Common myeloid progenitor, CD34-positive (primary cell): ENCODE data around the gene MPV17L.
"Not testable (repeated sequence)": the region's sequence is repeated elsewhere in the genome, so short reads cannot be mapped to it uniquely, and the experiment has no call there.

ENCODE experiments used
- CTCF ChIA-PET: fragments of 350-600 bp; sonication (Branson Sonifier 250); formaldehyde crosslinking; loops from one replicate; lab custom pipeline; 2021; ENCODE audit warnings: antibody characterized with exemption; lab: Charles Lee
- POLR2A ChIA-PET: fragments of 350-600 bp; sonication (Branson Sonifier 250); formaldehyde crosslinking; loops from one replicate; lab custom pipeline; 2021; ENCODE audit warnings: antibody characterized with exemption; lab: Charles Lee
- DNase-seq, 3 donors: peaks; one replicate each; pipeline versions ENCODE4 v3.0.0 to v3.0.0-alpha.2; 2013
- H3K27ac ChIP-seq, 2 experiments: 1 replicate in 1 of 2; 2 replicates in 1 of 2; pipeline ENCODE4 v1.7.0; 2013; ENCODE audit warnings: inconsistent platforms in 2 of 2, low read length in 2 of 2, mild to moderate bottlenecking in 2 of 2, low read depth in 1 of 2, moderate library complexity in 1 of 2; ENCODE audit not compliant: severe bottlenecking in 2 of 2, insufficient read depth in 1 of 2, poor library complexity in 1 of 2
- H3K27me3 ChIP-seq, 5 experiments: replicated peaks in 2 of 5; 1 replicate in 3 of 5; 2 replicates in 2 of 5; pipeline versions ENCODE4 v1.6.1 to v1.7.0; 2013; ENCODE audit warnings: low read length in 4 of 5, mild to moderate bottlenecking in 2 of 5, moderate library complexity in 2 of 5, inconsistent platforms in 1 of 5; ENCODE audit not compliant: insufficient read depth in 5 of 5, control insufficient read depth in 4 of 5
- H3K36me3 ChIP-seq, 4 experiments: 1 replicate in 2 of 4; 2 replicates in 2 of 4; pipeline versions ENCODE4 v1.6.1 to v1.7.0; 2013; ENCODE audit warnings: low read length in 3 of 4, control low read depth in 1 of 4, mild to moderate bottlenecking in 1 of 4; ENCODE audit not compliant: control insufficient read depth in 4 of 4, insufficient read depth in 4 of 4
- H3K4me1 ChIP-seq, 4 experiments: 1 replicate in 3 of 4; 2 replicates in 1 of 4; pipeline versions ENCODE4 v1.6.1 to v1.7.1; 2013; ENCODE audit warnings: low read length in 3 of 4, mild to moderate bottlenecking in 3 of 4, control low read depth in 1 of 4, inconsistent platforms in 1 of 4, moderate library complexity in 1 of 4; ENCODE audit not compliant: control insufficient read depth in 4 of 4, insufficient read depth in 4 of 4; ENCODE audit errors: control extremely low read depth in 1 of 4
- H3K4me3 ChIP-seq, 7 experiments: 1 replicate in 4 of 7; 2 replicates in 3 of 7; pipeline versions ENCODE4 v1.5.1 to v1.7.0; 2013; ENCODE audit warnings: mild to moderate bottlenecking in 7 of 7, low read length in 6 of 7, moderate library complexity in 6 of 7, inconsistent platforms in 2 of 7, low read depth in 2 of 7, control low read depth in 1 of 7; ENCODE audit not compliant: insufficient read depth in 4 of 7, control insufficient read depth in 1 of 7; ENCODE audit errors: extremely low read depth in 1 of 7
- H3K9me3 ChIP-seq, 5 experiments: 1 replicate in 4 of 5; 2 replicates in 1 of 5; pipeline versions ENCODE4 v1.6.1 to v1.7.1; 2013; ENCODE audit warnings: low read length in 4 of 5, mild to moderate bottlenecking in 2 of 5, inconsistent platforms in 1 of 5, low read depth in 1 of 5, moderate library complexity in 1 of 5; ENCODE audit not compliant: control insufficient read depth in 4 of 5, insufficient read depth in 2 of 5; ENCODE audit errors: control extremely low read depth in 1 of 5
- WGBS: methylation state at CpG from one replicate; pipeline ENCODE4 v1.1.5; 2013; ENCODE audit not compliant: insufficient coverage; 5-methylcytosine and 5-hydroxymethylcytosine counted together

MPV17L gene

GRCh38 chr16:15435216-15435864 is 39.8 kb downstream of the MPV17L start:
- H3K4me1 ChIP-seq, result peaks cover 0 to 12% (median 7%) of the 10 kb centered on the region in 4 experiments
- peak in 2 of 3 donors; percentile 9 to 17 for DNase-seq
- no peaks in the 10 kb centered on the region for H3K9me3 ChIP-seq
- H3K27ac ChIP-seq, result no peak overlapping the region
- peaks cover 2 to 17% (median 13%) of the 10 kb centered on the region in 5 experiments for H3K27me3 ChIP-seq
- CTCF ChIA-PET, result no interaction called here
- H3K4me3 ChIP-seq, result peak overlapping the region; percentile 51 to 93 (median 75)
- no peaks in the 10 kb centered on the region for H3K36me3 ChIP-seq
- 22% methylated on average over 14 of the region's 22 CpGs for WGBS
- POLR2A ChIA-PET, result interaction anchor here (0.6 kb wide), 1 partner anchor 18 kb away, joined by 3 read pairs; no protein-coding TSS in a partner anchor

GRCh38 chr16:15439102-15439501 is 43.5 kb downstream of the MPV17L start:
- no peak overlapping the region for H3K4me3 ChIP-seq
- no peak for DNase-seq
- H3K36me3 ChIP-seq, result no peaks in the 10 kb centered on the region
- H3K27ac ChIP-seq, result no peak overlapping the region
- peaks cover 2 to 12% (median 10%) of the 10 kb centered on the region in 5 experiments for H3K27me3 ChIP-seq
- 83% methylated on average over 4 of the region's 4 CpGs for WGBS
- H3K4me1 ChIP-seq, result peaks cover 0 to 10% (median 7%) of the 10 kb centered on the region in 4 experiments
- H3K9me3 ChIP-seq, result no peaks in the 10 kb centered on the region
- POLR2A ChIA-PET, result no interaction called here
- CTCF ChIA-PET, result no interaction called here

GRCh38 chr16:15439521-15439920 is 44.0 kb downstream of the MPV17L start:
- Histone ChIP-seq H3K9me3 (no peaks in the 10 kb centered on the region), H3K27ac (no peak overlapping the region), H3K4me1 (peaks cover 0 to 10% (median 7%) of the 10 kb centered on the region in 4 experiments), H3K36me3 (no peaks in the 10 kb centered on the region), H3K4me3 (no peak overlapping the region), H3K27me3 (peaks cover 2 to 11% (median 9%) of the 10 kb centered on the region in 5 experiments)
- ChIA-PET CTCF (no interaction called here), POLR2A (no interaction called here)
- 100% methylated on average over 3 of the region's 4 CpGs for WGBS
- no peak for DNase-seq

- H3K27me3 ChIP-seq, result peaks cover 0 to 2% (median 0%) of the 10 kb centered on the region in 5 experiments
- H3K9me3 ChIP-seq, result peaks cover 0 to 6% (median 1%) of the 10 kb centered on the region in 5 experiments
- no peak for DNase-seq
- H3K4me1 ChIP-seq, result no peaks in the 10 kb centered on the region
- ChIA-PET POLR2A (no interaction called here), CTCF (no interaction called here)
- no peak overlapping the region for H3K27ac ChIP-seq
- WGBS, result 100% methylated on average over 1 of the region's 3 CpGs
- H3K36me3 ChIP-seq, result no peaks in the 10 kb centered on the region
- H3K4me3 ChIP-seq, result no peak overlapping the region
Measured at GRCh38 chr16:15440852-15441251, 45.3 kb downstream of the MPV17L start.

- WGBS, result no CpG with 5 or more reads among the region's 5 CpGs
- H3K27me3 ChIP-seq, H3K4me1 ChIP-seq, H3K27ac ChIP-seq, H3K4me3 ChIP-seq, H3K9me3 ChIP-seq, H3K36me3 ChIP-seq, POLR2A ChIA-PET, DNase-seq, CTCF ChIA-PET: not testable (repeated sequence)
Measured at GRCh38 chr16:15442140-15442539, 46.6 kb downstream of the MPV17L start.

- Histone ChIP-seq H3K9me3 (peaks cover 0 to 6% (median 1%) of the 10 kb centered on the region in 5 experiments), H3K36me3 (no peaks in the 10 kb centered on the region), H3K4me3 (no peak overlapping the region), H3K4me1 (no peaks in the 10 kb centered on the region), H3K27ac (no peak overlapping the region), H3K27me3 (no peaks in the 10 kb centered on the region)
- ChIA-PET CTCF (interaction anchor here (0.7 kb wide), 2 partner anchors 13 to 63 kb away, joined by 3 to 4 read pairs; no protein-coding TSS in a partner anchor), POLR2A (no interaction called here)
- WGBS, result 100% methylated on average over 4 of the region's 4 CpGs
- peak in 1 of 3 donors; percentile 8 for DNase-seq
Measured at GRCh38 chr16:15443753-15444152, 48.2 kb downstream of the MPV17L start.

- no peak overlapping the region for H3K4me3 ChIP-seq
- H3K27me3 ChIP-seq, result no peaks in the 10 kb centered on the region
- ChIA-PET POLR2A (no interaction called here), CTCF (interaction anchor here (0.7 to 1.7 kb wide), 3 partner anchors 14 to 62 kb away, joined by 3 to 5 read pairs (median 4); no protein-coding TSS in a partner anchor)
- WGBS, result 100% methylated on average over 2 of the region's 3 CpGs
- DNase-seq, result no peak
- no peaks in the 10 kb centered on the region for H3K36me3 ChIP-seq
- H3K4me1 ChIP-seq, result no peaks in the 10 kb centered on the region
- H3K9me3 ChIP-seq, result peaks cover 0 to 6% (median 1%) of the 10 kb centered on the region in 5 experiments
- no peak overlapping the region for H3K27ac ChIP-seq
Measured at GRCh38 chr16:15444264-15444663, 48.7 kb downstream of the MPV17L start.
